NCI-H146 (cell line): Measurements from ENCODE around the gene CSF3.

Experiments used
- DNase-seq: peaks from one replicate; lab custom pipeline; 2025; lab: John Stamatoyannopoulos, UW

CSF3 gene

GRCh38 chr17:40015005-40015997 is at the start of gene CSF3:
Gene CSF3 (plus strand): TSS chr17:40015440. CDS start chr17:40015475, 35 bp downstream.
- DNase-seq, result peak; percentile 40

GRCh38 chr17:39966771-39967170 is 48.5 kb upstream of the CSF3 start:
- DNase-seq, result no peak

GRCh38 chr17:39968761-39969160 is 46.5 kb upstream of the CSF3 start:
- no peak for DNase-seq

GRCh38 chr17:39969375-39969774 is 45.9 kb upstream of the CSF3 start:
- DNase-seq, result no peak

GRCh38 chr17:39970157-39970692 is 45.0 kb upstream of the CSF3 start:
- DNase-seq, result no peak

GRCh38 chr17:39971076-39971603 is 44.1 kb upstream of the CSF3 start:
- DNase-seq, result no peak

- DNase-seq, result no peak
Measured at GRCh38 chr17:39972271-39972670, 43.0 kb upstream of the CSF3 start.

GRCh38 chr17:39973496-39973895 is 41.7 kb upstream of the CSF3 start:
- DNase-seq, result no peak

GRCh38 chr17:39974433-39974832 is 40.8 kb upstream of the CSF3 start:
- no peak for DNase-seq

GRCh38 chr17:39975801-39976200 is 39.4 kb upstream of the CSF3 start:
- no peak for DNase-seq

- no peak for DNase-seq
Measured at GRCh38 chr17:39979016-39979670, 36.1 kb upstream of the CSF3 start.

- DNase-seq, result peak; percentile 23
Measured at GRCh38 chr17:39979893-39980350, 35.3 kb upstream of the CSF3 start.

GRCh38 chr17:39980351-39981206 is 34.7 kb upstream of the CSF3 start, which contains the start of gene PSMD3:
Gene PSMD3 (plus strand): TSS chr17:39980807. CDS start chr17:39980971, 164 bp downstream.
- DNase-seq, result peak; percentile 99

- no peak for DNase-seq
Measured at GRCh38 chr17:39981207-39981741, 34.0 kb upstream of the CSF3 start.

GRCh38 chr17:39981766-39982375 is 33.4 kb upstream of the CSF3 start:
- no peak for DNase-seq

- no peak for DNase-seq
Measured at GRCh38 chr17:39988206-39988810, 26.9 kb upstream of the CSF3 start.

GRCh38 chr17:39994448-39994847 is 20.8 kb upstream of the CSF3 start:
- DNase-seq, result no peak

- no peak for DNase-seq
Measured at GRCh38 chr17:39995438-39995837, 19.8 kb upstream of the CSF3 start.

GRCh38 chr17:39996162-39996561 is 19.1 kb upstream of the CSF3 start:
- DNase-seq, result no peak

- no peak for DNase-seq
Measured at GRCh38 chr17:39996800-39997199, 18.4 kb upstream of the CSF3 start.
